ENCODE data around the gene ADAD1. TPM values are rescaled to one million over a fixed set of nuclear protein-coding genes. Genes with fewer than 3 reads are reported as not detected.

ADAD1 gene
- total and polyA plus RNA-seq, 7 experiments from 2014 or later = not detected

GRCh38 chr4:122383341-122383740, 4.5 kb downstream of the ADAD1 start:
- no peak overlapping the region for H3K4me3 ChIP-seq (ENCODE audit: low read length)
- Mint-ChIP-seq H3K36me3 (peaks cover 0 to 3% (median 0%) of the 10 kb centered on the region in 5 donors), H3K9me3 (peaks cover 1 to 20% (median 7%) of the 10 kb centered on the region in 11 donors), H3K4me1 (no peaks in the 10 kb centered on the region), H3K27ac (no peak overlapping the region), H3K4me3 (no peak overlapping the region), H3K27me3 (no peaks in the 10 kb centered on the region)
- no peaks in the 10 kb centered on the region for H3K4me1 ChIP-seq (ENCODE audit: control insufficient read depth in 2 of 2, insufficient read depth in 2 of 2, low read length in 2 of 2)
- no peaks in the 10 kb centered on the region for H3K36me3 ChIP-seq (ENCODE audit: control insufficient read depth in 2 of 3, insufficient read depth in 3 of 3, low read length in 3 of 3)
- ChIA-PET CTCF (no interaction called here), POLR2A (no interaction called here)
- H3K27ac ChIP-seq (ENCODE audit: low read depth, low read length) = no peak overlapping the region
- no peak for DNase-seq
- no peaks in the 10 kb centered on the region for H3K9me3 ChIP-seq (ENCODE audit: control insufficient read depth in 2 of 3, low read length in 3 of 3)
- no peaks in the 10 kb centered on the region for H3K27me3 ChIP-seq (ENCODE audit: control insufficient read depth in 2 of 2, insufficient read depth in 2 of 2, low read length in 2 of 2)
- intact Hi-C loops (cut with micrococcal nuclease) = no loop called here
- no peak for ATAC-seq

DNA sequence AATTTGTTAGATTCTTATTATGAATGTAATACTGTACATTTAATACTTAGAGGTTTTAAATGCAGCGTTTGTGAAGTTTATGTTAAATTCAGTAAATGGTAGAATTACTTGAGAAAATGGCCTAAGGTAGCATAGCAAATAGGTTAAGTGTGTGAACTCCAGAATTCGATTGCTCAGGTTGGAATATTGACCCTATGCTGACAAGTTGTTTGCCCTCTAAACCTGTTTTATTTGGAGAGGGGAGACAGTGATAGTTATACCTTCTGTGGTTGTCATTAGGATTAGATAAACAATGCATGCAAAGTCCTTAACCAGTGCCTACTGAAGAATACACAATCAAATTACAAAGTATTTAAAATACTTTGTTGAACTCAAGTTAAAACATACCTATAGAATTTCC, 5.4 kb downstream of the ADAD1 start:
- Histone ChIP-seq H3K4me3 (ENCODE audit: low read length) (no peak overlapping the region), H3K36me3 (ENCODE audit: control insufficient read depth in 2 of 3, insufficient read depth in 3 of 3, low read length in 3 of 3) (no peaks in the 10 kb centered on the region), H3K9me3 (ENCODE audit: control insufficient read depth in 2 of 3, low read length in 3 of 3) (no peaks in the 10 kb centered on the region), H3K27me3 (ENCODE audit: control insufficient read depth in 2 of 2, insufficient read depth in 2 of 2, low read length in 2 of 2) (no peaks in the 10 kb centered on the region), H3K27ac (ENCODE audit: low read depth, low read length) (no peak overlapping the region), H3K4me1 (ENCODE audit: control insufficient read depth in 2 of 2, insufficient read depth in 2 of 2, low read length in 2 of 2) (no peaks in the 10 kb centered on the region)
- H3K27me3 Mint-ChIP-seq = no peaks in the 10 kb centered on the region
- H3K27ac Mint-ChIP-seq = no peak overlapping the region
- DNase-seq (no peak), ATAC-seq (no peak)
- ChIA-PET POLR2A (no interaction called here), CTCF (no interaction called here)
- no peak overlapping the region for H3K4me3 Mint-ChIP-seq
- intact Hi-C loops (cut with micrococcal nuclease) = no loop called here
- peaks cover 6 to 9% (median 7%) of the 10 kb centered on the region in 5 donors for H3K36me3 Mint-ChIP-seq
- peaks cover 6 to 29% (median 16%) of the 10 kb centered on the region in 11 donors for H3K9me3 Mint-ChIP-seq
- H3K4me1 Mint-ChIP-seq = no peaks in the 10 kb centered on the region

- no peak overlapping the region for H3K4me3 Mint-ChIP-seq
- Histone ChIP-seq H3K36me3 (ENCODE audit: control insufficient read depth in 2 of 3, insufficient read depth in 3 of 3, low read length in 3 of 3) (no peaks in the 10 kb centered on the region), H3K4me1 (ENCODE audit: control insufficient read depth in 2 of 2, insufficient read depth in 2 of 2, low read length in 2 of 2) (no peaks in the 10 kb centered on the region), H3K27ac (ENCODE audit: low read depth, low read length) (no peak overlapping the region), H3K27me3 (ENCODE audit: control insufficient read depth in 2 of 2, insufficient read depth in 2 of 2, low read length in 2 of 2) (no peaks in the 10 kb centered on the region), H3K9me3 (ENCODE audit: control insufficient read depth in 2 of 3, low read length in 3 of 3) (no peaks in the 10 kb centered on the region), H3K4me3 (ENCODE audit: low read length) (no peak overlapping the region)
- H3K36me3 Mint-ChIP-seq = peaks cover 6 to 8% (median 6%) of the 10 kb centered on the region in 5 donors
- intact Hi-C loops (cut with micrococcal nuclease) = no loop called here
- H3K4me1 Mint-ChIP-seq = no peaks in the 10 kb centered on the region
- ChIA-PET CTCF (no interaction called here), POLR2A (no interaction called here)
- ATAC-seq (no peak), DNase-seq (no peak)
- H3K9me3 Mint-ChIP-seq = peaks cover 5 to 23% (median 14%) of the 10 kb centered on the region in 11 donors
- H3K27me3 Mint-ChIP-seq = peaks cover 0 to 4% (median 0%) of the 10 kb centered on the region in 5 donors
- H3K27ac Mint-ChIP-seq = no peak overlapping the region
Measured at GRCh38 chr4:122393276-122393675, 14.5 kb downstream of the ADAD1 start.

DNA sequence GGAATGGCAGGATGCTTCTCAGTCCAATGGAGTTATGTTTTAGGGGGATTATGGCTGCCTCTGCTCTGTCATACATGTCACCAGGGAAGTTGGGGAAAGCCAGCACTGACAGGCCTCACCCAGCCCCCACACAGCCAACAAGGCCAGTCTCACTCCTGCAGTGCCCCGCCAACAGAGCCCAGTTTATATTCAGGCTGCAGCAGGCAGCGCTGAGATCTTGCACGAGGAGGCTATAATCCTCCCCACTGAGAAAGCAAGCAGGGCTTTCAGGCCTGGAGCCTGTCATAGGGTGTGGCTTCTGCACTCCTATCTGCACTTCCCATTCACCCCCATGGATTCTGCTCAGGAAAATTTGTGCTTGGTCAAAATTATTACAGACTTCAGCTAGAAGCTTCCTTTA, 25.1 kb downstream of the ADAD1 start:
- H3K36me3 ChIP-seq (ENCODE audit: control insufficient read depth in 2 of 3, insufficient read depth in 3 of 3, low read length in 3 of 3) = no peaks in the 10 kb centered on the region
- Mint-ChIP-seq H3K4me1 (no peaks in the 10 kb centered on the region), H3K4me3 (no peak overlapping the region), H3K27ac (no peak overlapping the region), H3K36me3 (no peaks in the 10 kb centered on the region), H3K9me3 (peaks cover 0 to 7% (median 0%) of the 10 kb centered on the region in 11 donors), H3K27me3 (peaks cover 0 to 13% (median 4%) of the 10 kb centered on the region in 5 donors)
- no peak overlapping the region for H3K4me3 ChIP-seq (ENCODE audit: low read length)
- ChIA-PET POLR2A (no interaction called here), CTCF (no interaction called here)
- H3K4me1 ChIP-seq (ENCODE audit: control insufficient read depth in 2 of 2, insufficient read depth in 2 of 2, low read length in 2 of 2) = no peaks in the 10 kb centered on the region
- intact Hi-C loops (cut with micrococcal nuclease) = no loop called here
- no peak for ATAC-seq
- no peaks in the 10 kb centered on the region for H3K27me3 ChIP-seq (ENCODE audit: control insufficient read depth in 2 of 2, insufficient read depth in 2 of 2, low read length in 2 of 2)
- DNase-seq = no peak
- no peaks in the 10 kb centered on the region for H3K9me3 ChIP-seq (ENCODE audit: control insufficient read depth in 2 of 3, low read length in 3 of 3)
- no peak overlapping the region for H3K27ac ChIP-seq (ENCODE audit: low read depth, low read length)

- Mint-ChIP-seq H3K27ac (no peak overlapping the region), H3K27me3 (peaks cover 0 to 4% (median 0%) of the 10 kb centered on the region in 5 donors), H3K4me3 (no peak overlapping the region), H3K4me1 (no peaks in the 10 kb centered on the region), H3K36me3 (no peaks in the 10 kb centered on the region), H3K9me3 (no peaks in the 10 kb centered on the region)
- CTCF ChIA-PET = no interaction called here
- Histone ChIP-seq H3K27ac (ENCODE audit: low read depth, low read length) (no peak overlapping the region), H3K4me1 (ENCODE audit: control insufficient read depth in 2 of 2, insufficient read depth in 2 of 2, low read length in 2 of 2) (no peaks in the 10 kb centered on the region), H3K4me3 (ENCODE audit: low read length) (no peak overlapping the region), H3K27me3 (ENCODE audit: control insufficient read depth in 2 of 2, insufficient read depth in 2 of 2, low read length in 2 of 2) (no peaks in the 10 kb centered on the region), H3K36me3 (ENCODE audit: control insufficient read depth in 2 of 3, insufficient read depth in 3 of 3, low read length in 3 of 3) (no peaks in the 10 kb centered on the region), H3K9me3 (ENCODE audit: control insufficient read depth in 2 of 3, low read length in 3 of 3) (no peaks in the 10 kb centered on the region)
- no peak for DNase-seq
- ATAC-seq = no peak
- POLR2A ChIA-PET = no interaction called here
- intact Hi-C loops (cut with micrococcal nuclease) = no loop called here
Measured at GRCh38 chr4:122412547-122412946, 33.7 kb downstream of the ADAD1 start.

DNA sequence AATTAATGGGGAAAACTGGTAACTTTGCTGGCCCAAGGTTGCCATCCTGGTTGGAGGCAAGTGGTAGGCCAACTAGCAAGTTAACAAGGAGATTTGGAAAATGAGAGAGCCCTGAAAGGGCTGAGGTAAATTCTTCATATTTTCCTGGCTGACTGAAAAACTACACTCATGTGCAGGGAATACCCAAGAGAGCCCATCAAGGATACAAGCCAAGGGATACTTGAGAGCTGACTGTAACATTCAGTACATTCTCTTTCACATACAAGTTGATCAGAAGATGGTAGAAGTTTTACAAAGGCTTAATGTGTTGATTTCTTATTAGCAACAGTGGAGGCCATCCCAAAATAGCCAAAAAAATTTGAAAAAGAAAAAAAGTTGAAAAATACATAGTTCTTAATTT, 44.4 kb downstream of the ADAD1 start:
- H3K4me3 Mint-ChIP-seq = no peak overlapping the region
- no peaks in the 10 kb centered on the region for H3K27me3 ChIP-seq (ENCODE audit: control insufficient read depth in 2 of 2, insufficient read depth in 2 of 2, low read length in 2 of 2)
- CTCF ChIA-PET = no interaction called here
- H3K9me3 Mint-ChIP-seq = peaks cover 0 to 23% (median 8%) of the 10 kb centered on the region in 11 donors
- peaks cover 0 to 9% (median 3%) of the 10 kb centered on the region in 5 donors for H3K36me3 Mint-ChIP-seq
- H3K4me1 Mint-ChIP-seq = peaks cover 0 to 1% (median 0%) of the 10 kb centered on the region in 7 donors
- intact Hi-C loops (cut with micrococcal nuclease) = no loop called here
- H3K27ac ChIP-seq (ENCODE audit: low read depth, low read length) = no peak overlapping the region
- DNase-seq (no peak), ATAC-seq (no peak)
- POLR2A ChIA-PET = no interaction called here
- H3K36me3 ChIP-seq (ENCODE audit: control insufficient read depth in 2 of 3, insufficient read depth in 3 of 3, low read length in 3 of 3) = no peaks in the 10 kb centered on the region
- no peak overlapping the region for H3K4me3 ChIP-seq (ENCODE audit: low read length)
- H3K27ac Mint-ChIP-seq = no peak overlapping the region
- no peaks in the 10 kb centered on the region for H3K4me1 ChIP-seq (ENCODE audit: control insufficient read depth in 2 of 2, insufficient read depth in 2 of 2, low read length in 2 of 2)
- peaks cover 0 to 5% (median 4%) of the 10 kb centered on the region in 3 experiments for H3K9me3 ChIP-seq (ENCODE audit: control insufficient read depth in 2 of 3, low read length in 3 of 3)
- no peaks in the 10 kb centered on the region for H3K27me3 Mint-ChIP-seq

DNA sequence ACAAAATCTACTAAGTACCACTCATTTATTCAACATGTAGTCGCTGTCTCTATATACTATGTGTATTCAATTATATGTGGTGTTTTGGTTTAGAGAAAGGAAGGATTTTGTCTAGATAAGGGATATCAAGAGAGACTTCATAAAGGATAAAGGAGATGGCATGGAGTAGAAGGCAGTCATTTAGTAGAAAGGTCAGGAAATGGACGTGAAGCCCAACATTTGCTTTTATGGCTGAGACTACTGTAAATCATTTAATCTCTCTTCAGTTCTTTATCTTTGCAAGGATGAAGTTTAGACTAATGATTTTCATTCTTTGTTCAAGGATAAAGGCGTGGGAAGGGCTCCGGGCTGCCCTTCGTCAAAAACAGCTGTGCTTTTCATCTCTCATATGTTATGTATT, 52.5 kb downstream of the ADAD1 start:
- Mint-ChIP-seq H3K27ac (no peak overlapping the region), H3K4me3 (no peak overlapping the region), H3K9me3 (peaks cover 0 to 7% (median 0%) of the 10 kb centered on the region in 11 donors), H3K4me1 (peaks cover 13 to 44% (median 32%) of the 10 kb centered on the region in 7 donors), H3K27me3 (no peaks in the 10 kb centered on the region), H3K36me3 (peaks cover 0 to 5% (median 0%) of the 10 kb centered on the region in 5 donors)
- Histone ChIP-seq H3K36me3 (ENCODE audit: control insufficient read depth in 2 of 3, insufficient read depth in 3 of 3, low read length in 3 of 3) (no peaks in the 10 kb centered on the region), H3K4me3 (ENCODE audit: low read length) (no peak overlapping the region), H3K27ac (ENCODE audit: low read depth, low read length) (no peak overlapping the region), H3K27me3 (ENCODE audit: control insufficient read depth in 2 of 2, insufficient read depth in 2 of 2, low read length in 2 of 2) (no peaks in the 10 kb centered on the region), H3K4me1 (ENCODE audit: control insufficient read depth in 2 of 2, insufficient read depth in 2 of 2, low read length in 2 of 2) (peaks cover 0 to 10% of the 10 kb centered on the region in 2 donors), H3K9me3 (ENCODE audit: control insufficient read depth in 2 of 3, low read length in 3 of 3) (no peaks in the 10 kb centered on the region)
- ChIA-PET CTCF (no interaction called here), POLR2A (no interaction called here)
- no peak for DNase-seq
- no peak for ATAC-seq
- intact Hi-C loops (cut with micrococcal nuclease) = no loop called here

Measured in naive thymus-derived CD4-positive, alpha-beta T cell (primary cell).